Progenitor cell of endocrine pancreas (in vitro differentiated cells): Measurements from ENCODE around the gene CDC45. TPM values are rescaled to one million over a fixed set of nuclear protein-coding genes. Genes with fewer than 3 reads are reported as not detected.

Source experiments
- DNase-seq: peaks from one replicate; pipeline ENCODE4 v3.0.0; 2021; ENCODE audit warnings: low spot score; ENCODE audit not compliant: unreplicated experiment
- H3K27ac Mint-ChIP-seq: 2 replicates; pipeline ENCODE4 v1.8.0; 2021; ENCODE audit warnings: mild to moderate bottlenecking, moderate library complexity, mixed read lengths
- H3K27me3 Mint-ChIP-seq: 2 replicates; pipeline ENCODE4 v1.8.0; 2021; ENCODE audit warnings: mixed read lengths
- H3K36me3 Mint-ChIP-seq: 2 replicates; pipeline ENCODE4 v1.8.0; 2022; ENCODE audit warnings: mixed read lengths; ENCODE audit not compliant: insufficient read depth
- H3K4me1 Mint-ChIP-seq: 2 replicates; pipeline ENCODE4 v1.8.0; 2021; ENCODE audit warnings: low read depth, mixed read lengths
- H3K4me3 Mint-ChIP-seq: 2 replicates; pipeline ENCODE4 v1.8.0; 2021; ENCODE audit warnings: low read depth, mild to moderate bottlenecking, moderate library complexity, mixed read lengths
- H3K9me3 Mint-ChIP-seq: 2 replicates; pipeline ENCODE4 v1.8.0; 2021; ENCODE audit warnings: low read depth, mixed read lengths
- long read RNA-seq: library from polyadenylated mRNA; unstranded; transcript quantifications from one replicate; pipeline ENCODE4 v2.0.0, GENCODE V29; 2020
- total RNA-seq: library from RNA; stranded (reverse); gene quantifications from 2 replicates; pipeline ENCODE4 v1.2.1, GENCODE V29; 2021
- TF ChIP-seq, protein P1 (sequence below): fragments of 200-600 bp; sonication (generic); IDR thresholded peaks from one replicate; pipeline ENCODE4 v1.5.0; 2021; ENCODE audit warnings: antibody characterized with exemption, mild to moderate bottlenecking; ENCODE audit not compliant: unreplicated experiment

Gene CDC45, protein sequence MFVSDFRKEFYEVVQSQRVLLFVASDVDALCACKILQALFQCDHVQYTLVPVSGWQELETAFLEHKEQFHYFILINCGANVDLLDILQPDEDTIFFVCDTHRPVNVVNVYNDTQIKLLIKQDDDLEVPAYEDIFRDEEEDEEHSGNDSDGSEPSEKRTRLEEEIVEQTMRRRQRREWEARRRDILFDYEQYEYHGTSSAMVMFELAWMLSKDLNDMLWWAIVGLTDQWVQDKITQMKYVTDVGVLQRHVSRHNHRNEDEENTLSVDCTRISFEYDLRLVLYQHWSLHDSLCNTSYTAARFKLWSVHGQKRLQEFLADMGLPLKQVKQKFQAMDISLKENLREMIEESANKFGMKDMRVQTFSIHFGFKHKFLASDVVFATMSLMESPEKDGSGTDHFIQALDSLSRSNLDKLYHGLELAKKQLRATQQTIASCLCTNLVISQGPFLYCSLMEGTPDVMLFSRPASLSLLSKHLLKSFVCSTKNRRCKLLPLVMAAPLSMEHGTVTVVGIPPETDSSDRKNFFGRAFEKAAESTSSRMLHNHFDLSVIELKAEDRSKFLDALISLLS
- 16.1 and 18.1 TPM in 2 replicates for total RNA-seq
- long read RNA-seq, transcript CDC45-202 (18 exons, 1,693 nt): minor isoform, 5 of 83 reads
- long read RNA-seq, transcript CDC45-201 (19 exons, 1,976 nt): major isoform, 45 of 83 reads
- long read RNA-seq, partial matches to known transcripts: 2 of 83 reads
- long read RNA-seq, other reads (novel, unspliced or antisense): 30 of 83 reads

DNA sequence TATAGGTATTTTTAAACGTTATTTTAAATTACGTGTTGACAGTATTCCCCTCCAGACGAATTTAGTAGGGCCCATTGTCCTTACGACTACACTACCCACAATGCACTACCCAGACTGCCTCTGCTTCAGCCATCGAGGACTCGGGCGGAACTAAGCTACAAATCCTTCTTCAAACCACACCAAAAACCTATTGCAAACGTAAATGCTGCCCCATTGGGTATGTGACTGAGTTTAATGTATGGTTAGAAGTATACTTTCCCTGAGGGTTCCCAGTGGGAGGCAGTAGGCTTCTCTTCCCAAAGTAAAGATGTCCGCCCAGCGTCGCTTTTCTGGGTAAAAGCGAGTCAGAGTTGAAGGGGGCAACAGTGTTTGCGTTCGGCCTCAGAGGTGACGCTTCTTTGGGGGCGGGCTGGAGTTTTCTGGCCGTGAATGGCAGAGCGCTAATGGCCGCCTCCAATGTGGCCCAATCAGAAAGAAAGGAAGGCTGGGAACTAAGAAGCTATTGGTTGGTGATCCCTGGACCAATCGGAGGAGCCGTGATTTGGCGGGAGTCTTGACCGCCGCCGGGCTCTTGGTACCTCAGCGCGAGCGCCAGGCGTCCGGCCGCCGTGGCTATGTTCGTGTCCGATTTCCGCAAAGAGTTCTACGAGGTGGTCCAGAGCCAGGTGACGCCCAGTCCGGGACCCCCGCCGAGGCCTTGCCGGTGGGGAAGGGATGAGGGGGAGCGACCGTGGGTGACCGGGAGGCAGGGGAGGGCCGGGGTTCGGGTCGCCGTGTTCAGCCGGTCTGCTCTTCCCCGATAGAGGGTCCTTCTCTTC, at the start of gene CDC45:
CDC45 (plus strand) TSS at position 566 of the 818 bp plus-strand sequence; CDS start at position 615, 49 bp downstream.
- DNase-seq: peak; percentile 82
- Mint-ChIP-seq H3K9me3 (no peaks in the 10 kb centered on the region), H3K36me3 (peaks cover 3% of the 10 kb centered on the region), H3K27me3 (no peaks in the 10 kb centered on the region), H3K27ac (peak within 1 kb of the TSS; percentile 100), H3K4me3 (peak within 1 kb of the TSS; percentile 97), H3K4me1 (peaks cover 21% of the 10 kb centered on the region)
- TF ChIP-seq, protein P1, sequence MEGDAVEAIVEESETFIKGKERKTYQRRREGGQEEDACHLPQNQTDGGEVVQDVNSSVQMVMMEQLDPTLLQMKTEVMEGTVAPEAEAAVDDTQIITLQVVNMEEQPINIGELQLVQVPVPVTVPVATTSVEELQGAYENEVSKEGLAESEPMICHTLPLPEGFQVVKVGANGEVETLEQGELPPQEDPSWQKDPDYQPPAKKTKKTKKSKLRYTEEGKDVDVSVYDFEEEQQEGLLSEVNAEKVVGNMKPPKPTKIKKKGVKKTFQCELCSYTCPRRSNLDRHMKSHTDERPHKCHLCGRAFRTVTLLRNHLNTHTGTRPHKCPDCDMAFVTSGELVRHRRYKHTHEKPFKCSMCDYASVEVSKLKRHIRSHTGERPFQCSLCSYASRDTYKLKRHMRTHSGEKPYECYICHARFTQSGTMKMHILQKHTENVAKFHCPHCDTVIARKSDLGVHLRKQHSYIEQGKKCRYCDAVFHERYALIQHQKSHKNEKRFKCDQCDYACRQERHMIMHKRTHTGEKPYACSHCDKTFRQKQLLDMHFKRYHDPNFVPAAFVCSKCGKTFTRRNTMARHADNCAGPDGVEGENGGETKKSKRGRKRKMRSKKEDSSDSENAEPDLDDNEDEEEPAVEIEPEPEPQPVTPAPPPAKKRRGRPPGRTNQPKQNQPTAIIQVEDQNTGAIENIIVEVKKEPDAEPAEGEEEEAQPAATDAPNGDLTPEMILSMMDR: no peak

DNA sequence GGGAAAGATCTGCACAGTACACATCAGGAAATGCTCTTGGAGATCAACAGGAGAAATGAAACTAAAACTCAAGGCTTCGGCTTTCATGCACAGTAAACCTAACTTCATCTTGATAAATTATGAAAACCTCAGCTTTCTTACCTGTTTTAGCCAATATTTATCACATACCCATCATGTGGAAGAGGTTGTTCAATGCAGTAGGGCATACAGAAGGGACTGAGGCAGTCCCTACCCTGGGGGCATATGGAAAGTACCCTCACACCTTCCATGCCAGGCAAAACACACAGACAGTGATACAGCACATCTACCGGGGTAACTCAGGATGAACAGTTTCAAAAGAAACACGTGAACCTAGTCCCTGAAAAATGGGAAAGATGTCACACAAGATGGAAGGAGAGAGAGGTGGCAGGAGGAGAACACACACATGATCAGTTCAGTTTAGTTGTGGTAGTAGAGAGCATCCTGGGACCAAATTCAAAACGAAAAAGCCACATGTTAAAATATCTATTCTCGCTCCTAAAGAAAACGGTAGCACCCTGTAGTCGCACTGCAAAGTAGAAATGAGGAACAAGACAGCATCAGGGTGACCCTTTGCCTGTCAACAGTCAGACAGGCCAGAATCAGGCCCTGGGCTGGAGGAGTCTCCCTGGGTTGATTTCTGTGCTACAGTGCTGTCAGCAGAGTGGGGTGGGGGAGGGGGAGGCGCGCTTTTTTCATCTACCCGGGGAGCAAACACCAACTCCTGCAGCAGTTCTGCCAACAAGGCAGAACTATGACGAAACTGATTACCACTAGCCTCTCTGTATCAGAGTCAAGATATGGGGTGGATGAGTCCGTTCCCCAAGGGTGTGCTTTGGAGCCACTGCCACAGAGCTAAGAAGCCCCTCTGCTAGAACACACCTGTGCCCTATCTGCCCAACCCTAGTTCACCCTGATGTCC, 49.5 kb upstream of the CDC45 start:
- Mint-ChIP-seq H3K27me3 (no peaks in the 10 kb centered on the region), H3K36me3 (peaks cover 5% of the 10 kb centered on the region), H3K4me1 (peaks cover 23% of the 10 kb centered on the region), H3K9me3 (no peaks in the 10 kb centered on the region), H3K27ac (peak overlapping the region; percentile 65), H3K4me3 (peak overlapping the region; percentile 85)
- DNase-seq: no peak
- TF ChIP-seq, protein P1: no peak

DNA sequence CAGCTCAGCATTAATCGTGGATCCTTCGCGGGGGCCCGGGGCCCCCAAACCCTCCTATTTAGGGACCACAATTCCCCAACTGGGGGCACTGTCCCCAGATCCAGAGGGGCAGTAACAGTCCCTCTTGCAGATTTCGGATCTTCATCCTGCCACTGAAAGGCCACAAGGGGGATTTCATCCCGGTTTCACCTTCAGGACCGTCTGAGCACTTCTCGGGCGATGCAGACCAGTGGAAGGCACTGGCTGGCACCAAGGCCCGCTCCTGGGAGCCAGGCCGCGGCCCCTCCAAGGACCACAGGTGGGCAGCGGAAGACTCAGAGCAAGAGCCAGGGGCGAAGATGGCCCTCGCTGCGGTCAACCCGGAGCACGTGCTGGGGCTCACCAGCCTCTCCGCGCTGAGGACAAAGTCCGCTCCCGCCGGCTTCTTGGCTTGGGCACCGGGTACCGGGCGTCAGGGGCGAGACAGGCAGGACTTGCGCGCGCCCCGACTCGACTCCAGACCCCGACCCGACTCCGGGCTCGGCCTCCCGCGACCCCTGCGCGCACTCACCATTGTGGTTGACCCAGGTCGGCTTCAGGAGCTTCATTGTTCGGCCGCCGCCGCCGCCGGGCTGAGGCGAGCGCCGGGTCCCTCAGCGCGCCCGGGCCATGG, 48.7 kb upstream of the CDC45 start:
- peak; percentile 30 for DNase-seq
- no peaks in the 10 kb centered on the region for H3K9me3 Mint-ChIP-seq
- H3K4me3 Mint-ChIP-seq: peak overlapping the region; percentile 85
- TF ChIP-seq, protein P1: peak; percentile 51
- peak overlapping the region; percentile 65 for H3K27ac Mint-ChIP-seq
- peaks cover 4% of the 10 kb centered on the region for H3K36me3 Mint-ChIP-seq
- H3K4me1 Mint-ChIP-seq: peaks cover 23% of the 10 kb centered on the region
- H3K27me3 Mint-ChIP-seq: no peaks in the 10 kb centered on the region

DNA sequence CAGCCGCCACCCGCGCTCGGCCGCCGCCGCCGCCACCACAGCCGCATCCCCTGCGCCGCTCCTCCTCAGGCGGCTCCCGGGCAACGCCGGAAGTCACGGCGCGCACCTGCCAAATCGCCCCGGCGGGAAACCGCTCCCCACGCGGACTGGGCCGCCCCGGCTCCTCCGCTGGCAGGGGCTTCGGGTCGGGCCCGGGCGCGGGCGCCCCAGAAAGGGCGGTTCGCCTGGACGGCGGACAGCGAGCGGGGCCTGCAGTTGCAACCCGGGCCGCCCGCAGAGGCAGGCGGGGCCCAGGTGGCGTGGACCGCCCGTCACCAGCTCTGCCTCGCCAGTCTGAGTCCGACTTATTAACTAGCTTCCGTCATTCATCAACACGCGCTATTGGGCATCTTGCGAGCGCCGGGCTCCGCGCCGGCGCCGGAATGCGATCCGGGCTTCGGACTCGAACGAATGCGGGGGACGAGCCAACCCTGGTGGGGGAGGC, 48.0 kb upstream of the CDC45 start, which contains the start of gene HIRA:
HIRA (minus strand) TSS at position 85 of the 484 bp plus-strand sequence. CDS start 257 bp downstream, outside the sequence.
- TF ChIP-seq, protein P1: no peak
- peaks cover 23% of the 10 kb centered on the region for H3K4me1 Mint-ChIP-seq
- H3K4me3 Mint-ChIP-seq: peak within 1 kb of the TSS; percentile 89
- H3K27ac Mint-ChIP-seq: peak within 1 kb of the TSS; percentile 96
- DNase-seq: peak; percentile 67
- no peaks in the 10 kb centered on the region for H3K9me3 Mint-ChIP-seq
- H3K36me3 Mint-ChIP-seq: peaks cover 1% of the 10 kb centered on the region
- no peaks in the 10 kb centered on the region for H3K27me3 Mint-ChIP-seq
